Amniotic epithelial cell (primary cell): ENCODE data around the gene FAXC.
"Not testable (repeated sequence)": the region's sequence is repeated elsewhere in the genome, so short reads cannot be mapped to it uniquely, and the experiment has no call there.

Experiments used
- DNase-seq: peaks from one replicate; pipeline ENCODE4 v3.0.0-alpha.2; 2010; ENCODE audit warnings: low read depth

Gene FAXC

DNA sequence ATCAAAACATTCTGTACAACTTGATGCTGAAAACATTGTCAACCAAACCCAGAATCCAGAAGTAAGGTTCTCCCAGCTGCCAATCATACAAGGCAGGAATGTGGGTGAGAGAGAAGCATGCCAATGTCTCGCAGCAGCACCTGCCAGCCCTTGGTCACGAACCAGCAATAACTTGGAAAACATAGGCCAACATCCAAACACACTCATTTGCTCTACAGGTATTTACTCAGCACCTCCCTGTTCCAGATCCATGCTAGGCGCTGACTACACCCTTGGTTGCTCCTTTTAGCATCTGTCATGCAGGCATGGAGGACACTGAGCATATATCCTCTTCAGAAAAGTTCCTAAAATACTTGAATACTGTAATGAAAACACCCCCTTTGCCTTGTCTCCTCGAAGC lies 63.6 kb downstream of the FAXC start:
- no peak for DNase-seq

DNA sequence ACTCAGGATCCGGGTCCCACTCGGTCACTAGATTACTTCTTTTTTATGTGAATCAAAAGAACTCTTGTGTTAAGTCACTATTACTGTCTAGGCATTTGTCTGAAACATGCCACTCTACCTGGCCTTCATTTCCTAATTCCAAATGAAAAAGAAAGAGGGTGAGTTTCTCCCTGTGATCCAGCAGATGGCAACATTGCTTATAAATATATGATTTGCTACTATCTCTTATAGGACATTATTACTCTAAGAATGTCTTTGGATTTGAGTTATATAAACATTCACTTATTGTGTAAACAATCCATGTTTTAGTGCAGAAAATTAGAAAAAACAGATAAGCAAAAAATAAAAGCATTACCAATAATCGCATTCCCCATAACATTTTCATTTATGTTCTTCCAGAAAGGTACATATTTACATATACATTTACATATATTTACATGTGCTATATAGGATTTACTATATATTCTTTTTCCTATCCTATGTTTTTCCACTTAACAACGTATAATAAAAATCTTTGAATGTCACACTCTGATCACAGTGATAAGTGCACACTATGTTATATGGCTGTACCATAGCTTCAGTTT lies 66.9 kb downstream of the FAXC start:
- peak; percentile 21 for DNase-seq

DNA sequence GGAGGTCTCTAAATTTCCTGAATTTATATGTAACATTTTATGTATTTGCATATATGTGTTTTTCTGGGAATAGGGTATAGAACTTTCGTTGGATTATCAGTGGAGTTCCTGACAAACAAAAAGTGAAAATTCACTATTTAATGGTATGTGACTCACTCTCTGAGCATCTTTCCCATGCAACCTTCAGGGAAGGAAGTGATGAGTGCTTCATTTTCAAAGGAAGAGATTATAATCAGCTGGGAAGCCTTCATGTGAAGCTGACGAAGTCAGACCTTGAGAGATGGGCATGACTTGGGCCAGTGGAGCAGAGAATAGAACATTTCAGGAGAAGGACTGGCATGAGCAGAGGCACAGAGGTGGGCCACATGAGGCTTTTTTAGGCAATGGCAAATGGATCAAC lies 72.7 kb downstream of the FAXC start:
- peak; percentile 20 for DNase-seq

DNA sequence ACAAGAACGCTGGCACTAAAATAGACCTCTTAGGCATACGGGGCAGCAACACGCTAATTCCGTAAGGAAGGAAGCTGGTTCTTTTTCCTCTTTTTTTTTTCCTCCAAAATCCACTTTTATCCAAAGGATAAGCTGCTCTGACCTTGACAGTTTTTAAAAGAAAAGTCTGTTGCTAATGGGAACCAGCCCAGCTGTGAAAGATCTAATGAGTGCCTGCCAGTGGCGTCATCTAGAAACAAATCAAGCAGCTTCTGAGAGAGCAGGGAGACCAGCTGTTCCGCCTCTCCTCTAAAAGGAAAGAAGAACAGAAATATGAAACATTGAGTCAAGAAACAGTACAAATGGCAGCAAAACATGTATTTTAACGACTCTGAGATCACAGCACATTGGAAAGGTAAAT lies 78.6 kb downstream of the FAXC start:
- no peak for DNase-seq

DNA sequence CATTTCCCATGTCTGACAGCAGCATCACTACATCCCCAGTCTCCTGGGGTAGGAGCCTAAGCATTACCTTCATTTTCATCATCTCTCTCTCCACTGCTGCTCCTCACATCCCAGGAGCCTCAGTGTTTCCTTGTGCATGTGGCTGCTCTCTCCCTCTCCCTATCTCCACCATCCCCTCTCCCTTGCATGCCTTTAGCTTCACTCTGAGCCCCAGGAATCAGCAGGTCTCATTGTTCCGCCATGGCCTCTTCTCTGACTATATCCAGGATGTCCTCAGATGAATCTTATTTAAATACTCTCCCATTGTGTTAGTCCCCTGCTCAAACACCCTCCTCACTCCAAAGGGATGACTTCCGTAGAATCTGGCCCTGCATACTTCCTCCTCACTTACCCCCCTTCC lies 79.4 kb downstream of the FAXC start:
- DNase-seq: no peak

DNA sequence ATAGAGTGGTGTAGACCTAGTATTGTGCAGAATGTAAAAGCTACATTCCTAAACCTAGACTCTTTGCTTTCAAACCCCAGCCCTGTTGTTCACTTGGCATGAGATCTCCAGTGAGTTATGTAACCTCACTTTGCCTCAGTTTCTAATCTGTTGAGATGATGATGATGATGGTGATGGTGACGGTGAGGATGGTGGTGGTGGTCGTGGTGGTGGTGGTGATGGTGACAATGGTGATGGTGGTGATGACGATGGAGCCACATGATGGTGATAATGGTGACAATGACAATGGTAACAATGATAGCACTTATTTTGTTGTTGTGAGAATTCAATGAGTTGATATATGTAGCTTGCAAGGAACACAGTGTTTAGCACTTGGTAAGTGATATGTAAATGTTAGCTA lies 80.3 kb downstream of the FAXC start:
- no peak for DNase-seq

DNA sequence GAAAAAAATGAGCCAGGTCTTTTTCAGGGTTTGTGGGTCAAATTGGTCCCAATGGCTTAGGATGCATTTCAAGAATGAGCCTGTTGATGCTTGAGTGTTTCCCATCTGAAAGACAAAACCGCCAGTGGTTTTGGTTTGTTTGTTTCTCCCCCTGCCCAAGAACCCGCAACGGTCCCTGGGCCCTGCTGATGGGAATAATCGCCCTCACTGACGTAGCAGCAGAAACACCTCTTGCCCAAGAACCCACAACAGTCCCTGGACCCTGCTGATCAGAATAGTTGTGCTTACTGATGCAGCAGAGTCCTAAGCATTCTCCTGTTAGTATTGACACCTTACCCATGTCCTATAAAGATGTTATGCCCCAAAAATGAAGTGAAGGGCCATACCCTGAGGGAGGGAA lies 82.5 kb downstream of the FAXC start:
- not testable (repeated sequence) for DNase-seq

DNA sequence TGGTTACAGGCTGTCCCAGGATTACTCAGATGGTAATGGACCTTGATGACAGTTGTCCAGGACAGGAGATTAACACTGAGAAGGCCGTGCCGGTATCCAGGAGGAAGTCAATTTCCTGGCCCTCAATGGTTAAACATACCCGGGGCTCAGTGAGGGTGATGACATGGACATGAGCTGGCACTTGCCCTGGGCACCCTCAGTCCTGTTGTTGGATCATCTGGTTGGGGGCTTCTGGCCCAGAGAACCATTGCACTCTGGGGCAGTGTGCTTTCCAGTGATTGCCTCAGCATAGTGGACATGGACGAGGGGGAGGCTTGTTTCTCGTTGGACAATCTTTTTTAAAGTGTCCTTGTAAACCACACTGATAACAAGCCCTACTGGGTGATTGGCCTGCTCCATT lies 84.0 kb downstream of the FAXC start:
- not testable (repeated sequence) for DNase-seq

DNA sequence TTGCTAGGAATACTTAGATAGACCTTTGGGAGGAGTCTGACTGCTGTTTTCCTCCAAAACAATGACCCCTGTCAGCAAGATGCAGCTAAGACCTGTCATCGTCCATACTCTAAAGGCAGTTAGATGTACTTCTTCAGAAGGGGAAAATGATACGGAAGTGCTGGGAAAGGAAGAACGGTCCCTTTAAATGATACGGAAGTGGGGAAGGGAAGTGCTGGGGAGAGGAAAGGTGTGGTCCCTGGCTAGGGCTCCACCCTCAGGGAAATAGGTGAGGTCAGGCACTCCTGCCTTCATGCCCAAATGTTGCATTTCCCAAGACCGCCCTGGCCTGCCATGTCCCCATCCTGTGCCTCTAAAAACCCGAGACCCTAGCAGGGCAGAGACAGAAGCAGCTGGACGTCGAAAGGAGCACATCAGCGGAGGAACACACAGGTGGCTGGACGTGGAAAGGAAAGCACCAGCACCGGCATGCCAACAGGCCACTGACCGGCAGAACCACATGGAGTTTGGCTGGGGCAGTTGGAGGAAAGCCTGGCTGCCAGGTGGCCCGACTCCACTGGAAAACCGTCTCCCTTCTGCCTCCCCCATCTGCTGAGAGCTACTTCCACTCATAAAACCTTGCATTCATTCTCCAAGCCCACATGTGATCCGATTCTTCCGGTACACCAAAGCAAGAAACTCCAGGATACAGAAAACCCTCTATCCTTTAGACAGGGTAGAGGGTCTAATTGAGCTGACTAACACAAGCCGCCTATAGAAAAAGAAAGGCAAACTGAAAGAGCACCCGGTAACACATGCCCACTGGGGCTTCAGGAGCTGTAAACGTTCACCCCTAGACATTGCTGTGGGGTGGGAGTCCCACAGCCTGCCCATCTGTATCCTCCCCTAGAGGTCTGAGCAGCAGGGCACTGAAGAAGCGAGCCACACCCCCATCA lies 94.6 kb downstream of the FAXC start:
- DNase-seq: no peak

DNA sequence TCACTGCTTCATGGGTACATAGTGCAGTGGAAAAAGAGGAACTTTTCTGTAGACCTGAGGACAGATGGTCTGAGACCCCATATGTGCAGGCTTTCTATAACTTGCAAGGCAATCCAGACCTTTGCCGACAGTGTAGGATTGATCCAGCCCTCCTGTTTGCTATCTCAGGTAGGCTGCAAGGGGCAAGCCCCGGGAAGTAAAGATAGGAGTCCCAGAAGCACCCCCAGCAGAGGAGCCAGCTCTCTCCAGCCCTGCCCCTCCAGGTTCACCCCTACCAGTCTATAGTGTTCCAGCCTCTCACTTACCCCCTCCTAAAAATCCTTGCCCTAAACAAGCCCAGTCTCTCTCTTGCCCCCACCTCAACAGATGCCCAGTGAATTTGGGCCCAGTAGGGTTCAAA lies 96.2 kb downstream of the FAXC start:
- DNase-seq: no peak

DNA sequence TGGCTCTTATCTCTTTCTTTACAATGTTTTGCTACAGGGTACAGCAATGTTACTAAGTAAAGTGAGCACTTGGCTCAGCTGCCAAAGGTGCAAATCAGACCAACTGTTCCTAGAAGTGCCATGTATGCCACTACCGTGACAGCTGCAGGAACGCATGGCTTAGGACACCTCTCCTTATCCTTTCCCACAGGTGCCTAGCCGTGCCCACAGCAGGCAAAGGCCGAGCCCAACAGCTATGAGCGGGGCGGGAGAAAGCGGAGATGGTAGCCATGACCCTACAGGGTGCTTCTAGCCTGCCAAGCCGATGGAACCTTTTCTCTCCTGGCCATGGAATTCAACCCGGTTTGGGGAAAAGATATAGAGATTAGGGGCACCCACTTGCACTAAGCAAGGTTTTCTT lies 97.1 kb downstream of the FAXC start:
- no peak for DNase-seq

DNA sequence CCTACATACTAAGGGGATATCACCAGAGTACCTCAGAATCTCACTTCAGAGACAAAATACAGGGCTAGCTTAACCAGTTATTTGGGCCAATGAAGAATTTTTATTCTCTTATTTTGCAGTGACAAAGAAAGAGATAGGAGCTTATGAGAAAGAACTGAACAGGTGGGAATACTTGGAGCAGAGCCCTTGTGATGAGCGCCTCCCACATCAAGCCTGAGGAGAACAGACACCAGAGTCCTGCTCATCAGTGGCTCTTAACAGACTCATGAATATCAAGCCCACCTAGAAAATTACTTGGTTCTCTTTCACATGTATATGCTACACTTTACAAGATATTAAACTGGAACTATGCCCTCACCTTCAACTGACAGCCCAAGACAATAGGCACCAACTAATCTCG lies 99.0 kb downstream of the FAXC start:
- DNase-seq: no peak

DNA sequence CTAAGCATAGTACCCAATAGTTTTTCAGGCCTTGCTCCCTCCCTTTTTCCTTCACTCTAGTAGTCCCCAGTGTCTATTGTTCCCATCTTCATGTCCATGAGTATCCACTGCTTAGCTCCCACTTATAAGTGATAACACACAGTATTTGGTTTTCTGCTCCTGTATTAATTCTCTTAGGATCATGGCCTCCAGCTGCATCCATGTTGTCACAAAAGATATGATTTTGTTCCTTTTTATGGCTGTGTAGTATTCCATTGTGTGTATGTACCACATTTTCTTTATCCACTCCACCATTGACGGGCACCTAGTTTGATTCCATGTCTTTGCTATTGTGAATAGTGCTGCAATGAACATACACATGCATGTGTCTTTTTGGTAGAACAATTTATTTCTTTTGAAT lies 102.9 kb downstream of the FAXC start:
- no peak for DNase-seq

DNA sequence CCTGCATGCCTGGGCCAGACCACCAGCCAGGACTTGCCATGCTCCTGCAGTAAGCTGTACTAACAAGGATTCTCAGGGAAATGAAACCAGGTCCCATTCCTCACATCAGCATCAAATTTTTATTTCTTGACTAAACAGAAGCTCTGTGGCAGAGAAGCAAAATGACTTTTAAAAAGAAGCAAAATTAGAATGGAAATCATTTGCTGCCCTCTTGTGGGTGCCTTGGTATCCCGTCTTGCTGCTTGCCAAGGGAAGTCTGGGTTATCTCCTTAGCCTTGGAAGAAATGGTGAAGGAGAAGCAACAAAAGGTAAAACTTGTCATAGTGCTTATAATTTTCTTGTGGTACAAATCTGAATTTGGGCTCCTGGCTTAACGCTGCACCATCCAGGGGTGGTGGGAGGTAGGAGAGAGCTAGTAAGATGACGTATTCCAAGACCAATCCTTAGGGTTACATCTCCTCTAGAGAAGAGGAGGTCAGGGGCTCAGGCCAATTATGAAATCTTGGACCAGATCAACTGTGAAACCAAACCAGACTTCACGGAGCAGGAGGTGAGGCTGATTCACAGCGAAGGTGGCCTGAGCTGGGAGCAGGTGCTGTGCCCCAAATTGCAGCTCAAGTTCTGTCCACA lies 107.5 kb downstream of the FAXC start:
- peak; percentile 22 for DNase-seq

DNA sequence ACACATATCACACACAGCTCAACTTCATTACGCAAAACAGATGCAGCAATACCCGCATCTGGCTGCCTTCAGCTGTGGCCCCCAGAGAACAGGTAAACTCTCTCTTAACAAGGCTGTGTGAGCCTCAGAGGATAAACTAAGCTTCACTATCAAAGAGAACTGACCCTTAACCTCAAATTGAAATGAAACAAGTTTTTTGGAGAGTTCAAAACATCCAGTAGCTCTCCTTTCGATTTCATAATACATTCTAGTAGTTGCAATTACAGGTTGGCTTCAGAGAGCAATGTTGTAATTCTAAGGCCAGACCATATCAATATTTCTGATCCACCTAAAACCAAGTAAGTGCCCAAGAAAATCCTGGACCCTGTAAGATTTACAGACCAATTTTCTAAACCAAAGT lies 113.5 kb downstream of the FAXC start:
- no peak for DNase-seq

DNA sequence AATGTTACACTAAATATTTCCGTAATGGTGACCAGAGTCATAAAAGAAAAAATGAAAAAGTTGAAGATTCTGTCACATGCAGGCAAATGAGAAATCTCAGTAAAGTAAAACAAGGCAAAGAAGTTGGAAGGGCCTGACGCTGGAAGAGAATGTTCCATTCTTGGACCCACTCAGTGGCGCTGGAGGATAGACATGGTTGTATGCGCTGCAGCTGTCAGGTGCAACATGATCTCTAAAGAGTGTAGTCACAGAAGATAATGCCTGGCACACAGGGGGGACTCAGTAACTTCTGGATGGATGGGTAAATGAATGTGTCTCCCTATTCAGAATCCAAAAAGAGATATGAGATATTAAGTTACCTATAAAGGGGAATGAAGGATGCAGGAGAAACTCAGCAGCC lies 116.3 kb downstream of the FAXC start:
- DNase-seq: no peak

DNA sequence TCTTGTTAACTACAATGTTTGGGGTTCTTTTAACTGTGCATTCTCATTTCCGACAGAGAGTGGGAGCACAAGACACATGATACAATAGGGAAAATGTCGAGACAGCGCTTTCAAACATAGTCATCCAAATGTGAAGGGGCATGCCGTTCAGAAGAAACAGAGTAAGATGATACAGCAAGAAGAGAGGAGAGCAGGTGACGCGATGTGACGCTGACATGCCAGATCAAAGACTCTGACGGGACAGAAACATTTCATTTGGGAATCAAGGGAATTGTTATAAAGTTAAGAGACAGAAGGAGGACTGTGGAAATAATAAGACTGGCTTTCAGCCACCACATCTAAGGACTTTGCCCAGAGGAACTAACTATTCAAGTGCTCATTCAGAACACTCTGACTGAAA lies 117.4 kb downstream of the FAXC start:
- DNase-seq: no peak

DNA sequence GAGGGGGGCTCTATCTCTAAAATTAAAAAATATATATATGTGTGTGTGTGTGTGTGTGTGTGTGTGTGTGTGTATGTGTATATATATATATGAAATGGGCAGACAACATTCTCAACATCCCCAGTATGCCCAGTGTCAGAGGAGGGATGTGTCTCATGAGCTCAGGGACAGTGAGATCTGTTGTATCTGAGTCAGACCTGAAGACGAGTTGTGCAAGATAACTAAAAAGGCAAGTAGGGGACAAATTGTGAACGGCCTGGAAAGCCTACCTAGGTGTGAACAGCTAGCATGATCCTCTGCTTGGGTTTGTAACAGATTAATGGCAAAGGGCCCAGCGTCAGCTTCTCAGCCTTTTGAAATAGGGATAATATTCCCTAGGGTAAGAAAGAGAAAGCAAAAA lies 124.3 kb downstream of the FAXC start:
- no peak for DNase-seq
